NCI-H345 treated with DMSO at 0.1 percent for 48 hours (cell line): ENCODE measurements around the gene ALOX15.
"Not testable (repeated sequence)": the region's sequence is repeated elsewhere in the genome, so short reads cannot be mapped to it uniquely, and the experiment has no call there.

Experiments used
- DNase-seq: peaks from one replicate; lab custom pipeline; 2025; ENCODE audit not compliant: unreplicated experiment; lab: John Stamatoyannopoulos, UW

The ALOX15 gene

DNA sequence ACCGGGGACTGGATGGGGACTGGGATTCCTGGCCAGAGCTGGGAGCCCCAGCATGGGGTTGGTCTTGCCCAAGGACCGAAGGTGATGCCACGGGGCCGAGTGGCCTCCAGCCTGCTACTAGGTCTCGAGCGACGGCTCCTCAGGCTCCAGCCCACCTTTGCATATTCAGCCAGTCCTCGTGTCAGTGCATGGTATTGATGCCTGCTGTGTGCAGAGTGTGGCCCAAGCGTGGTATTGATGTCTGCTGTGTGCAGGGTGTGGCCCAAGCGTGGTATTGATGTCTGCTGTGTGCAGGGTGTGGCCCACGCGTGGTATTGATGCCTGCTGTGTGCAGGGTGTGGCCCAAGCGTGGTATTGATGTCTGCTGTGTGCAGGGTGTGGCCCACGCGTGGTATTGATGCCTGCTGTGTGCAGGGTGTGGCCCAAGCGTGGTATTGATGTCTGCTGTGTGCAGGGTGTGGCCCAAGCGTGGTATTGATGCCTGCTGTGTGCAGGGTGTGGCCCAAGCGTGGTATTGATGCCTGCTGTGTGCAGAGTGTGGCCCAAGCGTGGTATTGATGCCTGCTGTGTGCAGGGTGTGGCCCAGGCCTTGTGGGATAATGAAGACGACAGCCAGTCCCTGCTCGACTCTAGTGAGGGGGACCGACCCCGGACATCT is 45.7 kb downstream of the ALOX15 start:
- DNase-seq: not testable (repeated sequence)

DNA sequence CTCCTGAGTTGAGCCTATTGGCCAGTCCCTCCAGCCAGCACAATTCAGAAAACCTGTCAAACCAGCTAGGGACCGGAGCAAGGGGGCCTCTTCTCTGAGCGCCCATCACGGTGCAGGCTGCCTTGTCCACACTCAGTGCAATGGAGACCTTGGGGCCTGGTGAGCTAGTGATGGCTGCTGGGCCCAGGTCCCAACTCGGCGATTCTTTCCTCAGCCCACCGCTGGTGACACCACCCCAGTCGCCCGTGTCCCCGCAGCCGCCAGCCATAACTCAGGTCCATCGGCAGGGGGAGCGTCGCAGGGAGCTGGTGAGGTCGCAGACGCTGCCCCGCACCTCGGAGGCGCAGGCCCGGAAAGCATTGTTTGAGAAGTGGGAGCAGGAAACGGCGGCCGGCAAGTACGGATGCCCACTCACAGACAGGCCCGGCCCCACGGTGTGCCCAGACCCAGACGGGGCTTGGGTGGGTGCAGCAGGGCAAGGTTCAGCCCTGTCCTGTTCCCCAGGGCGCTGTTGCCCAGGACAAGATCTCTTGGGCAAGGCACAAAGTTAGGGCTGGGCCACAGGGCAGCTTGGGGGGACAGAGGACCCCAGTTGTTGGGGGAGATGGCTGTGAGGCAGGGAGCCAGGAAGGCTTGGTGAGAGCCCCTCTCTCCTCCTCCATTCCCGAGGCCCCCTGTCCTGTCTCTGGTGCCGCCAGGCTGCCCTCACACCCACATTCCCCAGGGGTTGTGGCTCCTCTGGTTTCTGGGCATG is 46.4 kb downstream of the ALOX15 start:
- DNase-seq: no peak

DNA sequence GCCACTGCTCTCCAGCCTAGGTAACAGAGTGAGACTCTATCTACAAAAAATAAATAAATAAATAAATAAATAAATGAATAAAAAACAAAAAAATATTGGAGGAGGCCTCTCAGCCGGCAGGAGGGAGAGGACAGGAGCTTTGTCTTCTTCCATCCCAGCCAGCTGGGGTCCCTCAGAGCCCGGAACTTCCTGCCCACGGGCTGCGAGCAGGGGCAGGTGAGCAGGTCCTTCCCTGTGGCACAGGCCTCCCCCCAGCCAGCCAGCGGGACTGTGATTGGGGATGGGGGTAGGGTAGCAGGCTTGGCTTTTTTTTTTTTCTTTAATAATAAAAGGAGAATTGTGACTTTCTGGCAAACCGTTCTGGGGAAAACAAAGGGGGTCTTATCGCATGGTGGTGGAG is 47.1 kb downstream of the ALOX15 start:
- DNase-seq: no peak

GRCh38 chr17:4593021-4593421 is 48.5 kb downstream of the ALOX15 start:
- no peak for DNase-seq

DNA sequence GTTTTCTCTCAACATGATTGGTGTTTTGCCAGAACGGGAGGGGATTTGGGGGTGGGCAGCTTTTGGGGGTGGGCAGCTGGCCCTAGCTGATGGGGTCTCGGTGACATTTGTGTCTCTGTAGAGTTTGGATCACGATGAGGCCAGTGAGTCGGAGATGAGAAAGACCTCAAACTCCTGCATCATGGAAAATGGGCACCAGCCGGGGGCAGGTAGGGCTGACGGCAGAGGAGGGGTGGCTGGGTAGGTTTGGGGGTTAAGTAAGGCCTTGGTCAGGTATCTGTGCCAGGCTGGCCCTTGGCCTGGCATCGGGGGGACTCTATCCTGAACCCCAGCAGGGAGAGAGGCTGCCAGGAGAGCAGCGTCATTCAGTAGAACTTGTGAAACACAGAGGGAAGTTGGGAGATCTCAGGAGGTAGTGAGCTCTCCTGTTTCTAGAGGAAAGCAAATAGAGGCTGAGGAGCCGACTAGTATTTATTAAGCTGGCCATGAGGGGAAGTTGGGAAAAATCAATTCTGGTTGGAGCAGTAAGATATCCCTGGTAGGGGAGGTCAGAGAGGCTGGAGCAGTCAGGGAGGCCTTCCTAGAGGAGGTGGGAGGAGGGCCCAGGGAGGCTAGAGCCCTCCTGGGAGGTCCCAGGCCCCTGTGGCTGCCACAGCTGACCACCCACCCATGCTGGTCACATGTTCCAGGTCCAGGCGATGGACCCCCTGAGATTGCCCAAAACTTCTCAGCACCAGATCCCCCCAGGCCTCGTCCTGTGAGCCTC is 49.1 kb downstream of the ALOX15 start:
- DNase-seq: no peak

DNA sequence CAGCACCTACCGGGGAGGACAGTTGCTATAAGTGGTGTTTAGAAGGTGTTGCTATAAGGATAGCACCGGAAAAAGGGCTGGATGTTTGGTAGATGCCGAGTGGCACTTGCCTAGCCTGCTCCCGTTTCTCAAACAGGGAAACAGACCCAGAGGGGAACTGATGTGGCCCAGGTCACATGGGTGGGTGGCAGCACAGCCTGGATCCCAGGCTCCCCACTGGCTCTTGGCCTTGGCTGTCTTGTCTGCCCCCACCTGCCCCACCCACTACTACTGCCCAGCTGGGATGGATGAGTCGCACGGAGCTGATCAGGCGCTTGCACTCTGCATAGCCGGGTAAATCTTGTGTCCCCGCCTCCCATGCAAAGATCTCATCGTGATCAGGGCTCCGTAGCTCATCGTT is 49.9 kb downstream of the ALOX15 start:
- no peak for DNase-seq

GRCh38 chr17:4590981-4591453 is 50.5 kb downstream of the ALOX15 start:
- no peak for DNase-seq

DNA sequence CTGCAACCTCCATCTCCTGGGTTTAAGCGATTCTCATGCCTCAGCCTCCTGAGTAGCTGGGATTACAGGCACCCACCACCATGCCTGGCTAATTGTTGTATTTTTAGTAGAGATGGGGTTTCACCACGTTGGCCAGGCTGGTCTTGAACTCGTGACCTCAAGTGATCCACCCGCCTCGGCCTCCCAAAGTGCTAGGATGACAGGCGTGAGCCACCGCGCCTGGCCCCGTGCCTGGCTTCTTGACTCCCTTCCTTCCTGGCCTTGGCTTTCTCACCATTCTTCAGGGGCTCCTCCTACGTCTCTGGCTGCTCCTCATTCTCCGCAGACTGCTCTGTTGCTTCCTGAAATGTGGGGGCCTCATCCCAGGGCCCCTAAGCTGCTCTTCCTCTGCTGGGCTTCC is 51.4 kb downstream of the ALOX15 start:
- DNase-seq: not testable (repeated sequence)

DNA sequence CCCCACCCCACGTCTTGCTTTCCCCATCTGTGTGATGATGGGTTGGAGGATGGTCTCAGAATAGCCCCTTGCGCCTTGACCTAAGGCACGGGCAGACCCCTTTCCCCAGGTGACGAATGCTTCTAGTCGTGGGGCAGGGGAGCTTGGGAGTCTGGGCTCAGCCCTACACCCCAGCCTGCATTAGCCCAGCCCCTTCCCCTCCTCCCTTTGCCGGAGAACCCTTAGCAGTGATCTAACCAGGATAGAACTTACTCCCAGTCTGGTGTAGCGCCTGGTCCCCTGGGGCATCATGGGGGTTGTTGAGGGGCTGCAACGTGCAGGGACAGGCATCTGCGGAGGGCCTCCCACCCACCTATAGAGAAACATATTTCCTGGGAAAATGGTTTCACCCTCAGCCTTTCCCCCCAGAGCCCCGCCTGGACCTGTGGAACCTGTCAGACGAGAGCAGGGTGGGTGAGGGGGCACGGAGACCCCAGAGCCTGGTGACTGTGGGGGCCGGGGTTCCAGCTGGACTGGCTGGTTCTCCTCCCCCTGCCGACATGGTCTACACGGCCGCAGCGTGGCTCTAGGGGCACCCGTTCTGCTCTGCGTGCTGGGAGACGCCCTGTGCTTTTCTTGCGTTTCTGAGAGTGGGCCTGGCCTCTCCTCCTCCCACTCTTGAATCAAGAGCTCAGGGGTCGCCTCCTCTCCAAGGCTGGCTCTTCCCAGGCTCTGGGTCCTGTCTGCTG is 52.4 kb downstream of the ALOX15 start:
- no peak for DNase-seq

DNA sequence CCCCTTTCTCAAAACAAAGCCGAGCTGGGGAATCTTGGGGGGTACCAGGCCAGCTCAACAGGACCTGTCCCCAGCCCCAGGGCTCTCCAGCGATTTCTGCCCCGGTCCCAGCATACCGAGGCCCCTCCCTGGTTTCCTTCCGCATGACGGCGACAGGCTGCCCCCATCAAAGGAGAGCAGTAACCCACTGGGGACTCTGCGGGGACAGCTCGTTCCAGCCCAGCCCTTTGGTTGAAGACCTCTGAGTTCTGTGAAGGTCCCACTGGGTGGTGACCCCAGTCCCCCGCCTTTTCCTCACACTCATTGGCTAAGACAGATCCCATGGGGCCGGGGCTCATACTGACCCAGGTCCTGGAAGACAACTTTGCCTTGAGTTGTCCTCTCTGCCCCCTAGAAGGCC is 53.1 kb downstream of the ALOX15 start:
- DNase-seq: no peak

- DNase-seq: no peak
These were observed 53.7 kb downstream of the ALOX15 start for GRCh38 chr17:4587803-4588202.

GRCh38 chr17:4587195-4587594 is 54.3 kb downstream of the ALOX15 start:
- DNase-seq: no peak

DNA sequence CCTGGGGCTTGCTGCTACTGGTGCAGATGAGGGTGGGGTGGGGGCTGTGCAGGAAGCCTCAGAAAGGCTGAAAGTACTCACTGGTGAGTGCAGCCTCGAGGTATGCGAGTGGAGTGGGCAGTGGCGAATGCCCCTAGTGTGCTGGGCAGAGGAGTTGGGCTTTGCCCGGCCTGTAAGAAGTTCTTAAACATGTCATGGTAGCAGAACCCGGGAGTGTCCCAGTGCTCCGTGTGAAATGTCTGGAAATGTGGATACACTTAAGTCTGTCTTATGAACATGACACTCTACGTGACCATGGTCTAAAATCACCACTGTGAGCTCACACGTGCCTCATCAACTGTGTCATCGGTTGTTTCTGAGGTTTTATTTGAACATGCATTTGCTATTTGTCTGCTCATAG is 55.4 kb downstream of the ALOX15 start:
- no peak for DNase-seq

GRCh38 chr17:4585638-4585994 is 55.9 kb downstream of the ALOX15 start:
- DNase-seq: no peak

- DNase-seq: no peak
These were observed 56.4 kb downstream of the ALOX15 start for GRCh38 chr17:4584917-4585637.

GRCh38 chr17:4584101-4584916 is 57.2 kb downstream of the ALOX15 start, which contains the start of gene SMTNL2:
TSS of gene SMTNL2 (plus strand) at chr17:4584529. CDS start at chr17:4584606, 77 bp downstream.
- no peak for DNase-seq

GRCh38 chr17:4583782-4584100 is 57.7 kb downstream of the ALOX15 start:
- no peak for DNase-seq

GRCh38 chr17:4583206-4583605 is 58.3 kb downstream of the ALOX15 start:
- DNase-seq: no peak

DNA sequence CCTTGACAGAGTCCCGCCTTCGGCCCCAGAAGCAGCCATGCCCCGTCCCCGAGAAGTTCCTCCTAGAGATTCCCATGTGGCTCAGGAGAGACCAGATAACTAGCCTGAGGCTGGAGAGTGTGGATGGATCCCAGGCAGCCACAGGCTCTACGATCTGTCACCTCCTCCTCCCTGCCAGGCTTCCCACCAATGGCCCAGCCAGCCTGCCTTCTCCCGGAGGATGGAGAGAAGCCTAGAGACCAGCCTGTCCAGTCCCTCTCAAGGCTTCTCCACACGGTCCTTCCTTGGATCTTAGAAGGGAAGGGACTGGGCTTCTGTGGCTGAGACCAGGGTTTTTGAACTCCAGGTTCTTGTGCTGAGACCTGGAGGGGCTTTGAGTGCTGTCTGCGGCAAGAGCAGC is 58.8 kb downstream of the ALOX15 start:
- DNase-seq: no peak

- DNase-seq: no peak
These were observed 59.4 kb downstream of the ALOX15 start for GRCh38 chr17:4582101-4582501.
